ENCODE data around the gene PSMA7. TPM values are rescaled to one million over a fixed set of nuclear protein-coding genes. Genes with fewer than 3 reads are reported as not detected.

The PSMA7 gene
- total and polyA plus RNA-seq, 4 experiments from 2014 or later = 182 to 598 (median 313) TPM

GRCh38 chr20:62141043-62141396, 2.2 kb downstream of the PSMA7 start:
- no peaks in the 10 kb centered on the region for H3K27me3 Mint-ChIP-seq
- H3K27ac Mint-ChIP-seq = peak overlapping the region; percentile 94 to 96 (median 95)
- peak overlapping the region; percentile 91 to 98 (median 92) for H3K4me3 Mint-ChIP-seq
- no peak for DNase-seq
- Histone ChIP-seq H3K4me3 (ENCODE audit: low read length in 2 of 2) (peak overlapping the region; percentile 4 to 62), H3K27ac (ENCODE audit: low read depth, low read length) (peak overlapping the region; percentile 66), H3K4me1 (ENCODE audit: insufficient read depth, low read length) (peaks cover 37% of the 10 kb centered on the region), H3K9me3 (ENCODE audit: control insufficient read depth in 1 of 2, low read length in 2 of 2) (no peaks in the 10 kb centered on the region), H3K27me3 (ENCODE audit: insufficient read depth, low read length) (no peaks in the 10 kb centered on the region), H3K36me3 (ENCODE audit: insufficient read depth, low read length) (peaks cover 44% of the 10 kb centered on the region)
- H3K9me3 Mint-ChIP-seq = peaks cover 0 to 2% (median 0%) of the 10 kb centered on the region in 8 donors
- H3K4me1 Mint-ChIP-seq = peaks cover 40 to 73% (median 48%) of the 10 kb centered on the region in 4 donors
- ChIA-PET POLR2A (ENCODE audit: partially characterized antibody) (interaction anchor here (1.0 to 5.7 kb wide), 5 partner anchors 8 to 130 kb away, joined by 3 to 115 read pairs (median 5); partner anchors contain the start of genes LSM14B and TAF4), CTCF (ENCODE audit: partially characterized antibody) (interaction anchor here (1.2 to 1.9 kb wide), 5 partner anchors 11 to 130 kb away, joined by 3 to 18 read pairs (median 5); no protein-coding TSS in a partner anchor)
- intact Hi-C loops (cut with micrococcal nuclease) = no loop called here
- H3K36me3 Mint-ChIP-seq = peaks cover 23 to 64% of the 10 kb centered on the region in 2 donors

- peak overlapping the region in 5 of 7 donors; percentile 66 to 94 (median 74) for H3K27ac Mint-ChIP-seq
- peaks cover 29 to 59% (median 36%) of the 10 kb centered on the region in 4 donors for H3K4me1 Mint-ChIP-seq
- Histone ChIP-seq H3K27ac (ENCODE audit: low read depth, low read length) (peak overlapping the region; percentile 66), H3K4me1 (ENCODE audit: insufficient read depth, low read length) (peaks cover 27% of the 10 kb centered on the region), H3K36me3 (ENCODE audit: insufficient read depth, low read length) (peaks cover 58% of the 10 kb centered on the region), H3K4me3 (ENCODE audit: low read length in 2 of 2) (no peak overlapping the region), H3K27me3 (ENCODE audit: insufficient read depth, low read length) (no peaks in the 10 kb centered on the region), H3K9me3 (ENCODE audit: control insufficient read depth in 1 of 2, low read length in 2 of 2) (no peaks in the 10 kb centered on the region)
- POLR2A ChIA-PET (ENCODE audit: partially characterized antibody) = interaction anchor here (1.0 to 1.2 kb wide), 2 partner anchors 18 to 129 kb away, joined by 4 read pairs; no protein-coding TSS in a partner anchor
- no peaks in the 10 kb centered on the region for H3K27me3 Mint-ChIP-seq
- intact Hi-C loops (cut with micrococcal nuclease) = loop anchor here (5.0 kb wide), 2 partner anchors 112 to 243 kb away; no protein-coding TSS in a partner anchor
- CTCF ChIA-PET (ENCODE audit: partially characterized antibody) = interaction anchor here (6.8 kb wide), 1 partner anchor 129 kb away, joined by 114 read pairs; no protein-coding TSS in a partner anchor
- H3K9me3 Mint-ChIP-seq = peaks cover 0 to 2% (median 0%) of the 10 kb centered on the region in 8 donors
- no peak for DNase-seq
- peaks cover 23 to 75% of the 10 kb centered on the region in 2 donors for H3K36me3 Mint-ChIP-seq
- no peak overlapping the region for H3K4me3 Mint-ChIP-seq
Measured at GRCh38 chr20:62139636-62140035, 3.6 kb downstream of the PSMA7 start.

- Mint-ChIP-seq H3K27ac (peak overlapping the region in 3 of 7 donors; percentile 42 to 94 (median 80)), H3K4me1 (peaks cover 28 to 58% (median 35%) of the 10 kb centered on the region in 4 donors), H3K4me3 (no peak overlapping the region), H3K27me3 (no peaks in the 10 kb centered on the region), H3K36me3 (peaks cover 26 to 78% of the 10 kb centered on the region in 2 donors), H3K9me3 (peaks cover 0 to 2% (median 0%) of the 10 kb centered on the region in 8 donors)
- H3K27ac ChIP-seq (ENCODE audit: low read depth, low read length) = peak overlapping the region; percentile 66
- H3K27me3 ChIP-seq (ENCODE audit: insufficient read depth, low read length) = no peaks in the 10 kb centered on the region
- intact Hi-C loops (cut with micrococcal nuclease) = loop anchor here (5.0 kb wide), 2 partner anchors 112 to 243 kb away; no protein-coding TSS in a partner anchor
- no peaks in the 10 kb centered on the region for H3K9me3 ChIP-seq (ENCODE audit: control insufficient read depth in 1 of 2, low read length in 2 of 2)
- H3K36me3 ChIP-seq (ENCODE audit: insufficient read depth, low read length) = peaks cover 63% of the 10 kb centered on the region
- no peak overlapping the region for H3K4me3 ChIP-seq (ENCODE audit: low read length in 2 of 2)
- ChIA-PET CTCF (ENCODE audit: partially characterized antibody) (interaction anchor here (5.7 to 6.8 kb wide), 2 partner anchors 14 to 129 kb away, joined by 35 to 114 read pairs; no protein-coding TSS in a partner anchor), POLR2A (ENCODE audit: partially characterized antibody) (interaction anchor here (1.0 to 1.6 kb wide), 3 partner anchors 17 to 128 kb away, joined by 4 to 5 read pairs (median 4); no protein-coding TSS in a partner anchor)
- peaks cover 24% of the 10 kb centered on the region for H3K4me1 ChIP-seq (ENCODE audit: insufficient read depth, low read length)
- no peak for DNase-seq
Measured at GRCh38 chr20:62138912-62139311, 4.3 kb downstream of the PSMA7 start.

GRCh38 chr20:62138204-62138543, 5.0 kb downstream of the PSMA7 start:
- Histone ChIP-seq H3K27ac (ENCODE audit: low read depth, low read length) (no peak overlapping the region), H3K4me1 (ENCODE audit: insufficient read depth, low read length) (peaks cover 24% of the 10 kb centered on the region), H3K36me3 (ENCODE audit: insufficient read depth, low read length) (peaks cover 68% of the 10 kb centered on the region), H3K4me3 (ENCODE audit: low read length in 2 of 2) (no peak overlapping the region), H3K27me3 (ENCODE audit: insufficient read depth, low read length) (no peaks in the 10 kb centered on the region), H3K9me3 (ENCODE audit: control insufficient read depth in 1 of 2, low read length in 2 of 2) (no peaks in the 10 kb centered on the region)
- peaks cover 27 to 86% of the 10 kb centered on the region in 2 donors for H3K36me3 Mint-ChIP-seq
- H3K27ac Mint-ChIP-seq = peak overlapping the region in 3 of 7 donors; percentile 19 to 93 (median 91)
- DNase-seq = no peak
- H3K4me1 Mint-ChIP-seq = peaks cover 28 to 59% (median 36%) of the 10 kb centered on the region in 4 donors
- no peak overlapping the region for H3K4me3 Mint-ChIP-seq
- H3K9me3 Mint-ChIP-seq = peaks cover 0 to 2% (median 0%) of the 10 kb centered on the region in 8 donors
- no peaks in the 10 kb centered on the region for H3K27me3 Mint-ChIP-seq
- POLR2A ChIA-PET (ENCODE audit: partially characterized antibody) = interaction anchor here (0.6 to 1.7 kb wide), 5 partner anchors 16 to 128 kb away, joined by 3 to 10 read pairs (median 6); partner anchors contain the start of gene LSM14B
- CTCF ChIA-PET (ENCODE audit: partially characterized antibody) = interaction anchor here (1.0 to 6.8 kb wide), 4 partner anchors 13 to 128 kb away, joined by 3 to 114 read pairs (median 20); no protein-coding TSS in a partner anchor
- intact Hi-C loops (cut with micrococcal nuclease) = loop anchor here (5.0 kb wide), 2 partner anchors 111 to 244 kb away; no protein-coding TSS in a partner anchor

GRCh38 chr20:62137478-62138203, 5.6 kb downstream of the PSMA7 start:
- Mint-ChIP-seq H3K27me3 (no peaks in the 10 kb centered on the region), H3K9me3 (peaks cover 0 to 2% (median 0%) of the 10 kb centered on the region in 8 donors), H3K27ac (peak overlapping the region; percentile 5 to 93 (median 66)), H3K4me3 (no peak overlapping the region), H3K4me1 (peaks cover 28 to 59% (median 37%) of the 10 kb centered on the region in 4 donors), H3K36me3 (peaks cover 27 to 86% of the 10 kb centered on the region in 2 donors)
- Histone ChIP-seq H3K4me1 (ENCODE audit: insufficient read depth, low read length) (peaks cover 26% of the 10 kb centered on the region), H3K27me3 (ENCODE audit: insufficient read depth, low read length) (no peaks in the 10 kb centered on the region), H3K9me3 (ENCODE audit: control insufficient read depth in 1 of 2, low read length in 2 of 2) (no peaks in the 10 kb centered on the region), H3K4me3 (ENCODE audit: low read length in 2 of 2) (no peak overlapping the region), H3K36me3 (ENCODE audit: insufficient read depth, low read length) (peaks cover 71% of the 10 kb centered on the region), H3K27ac (ENCODE audit: low read depth, low read length) (peak overlapping the region; percentile 8)
- ChIA-PET POLR2A (ENCODE audit: partially characterized antibody) (interaction anchor here (0.6 to 1.7 kb wide), 5 partner anchors 16 to 127 kb away, joined by 3 to 10 read pairs (median 6); partner anchors contain the start of gene LSM14B), CTCF (ENCODE audit: partially characterized antibody) (interaction anchor here (1.0 to 6.8 kb wide), 4 partner anchors 12 to 127 kb away, joined by 3 to 114 read pairs (median 20); no protein-coding TSS in a partner anchor)
- intact Hi-C loops (cut with micrococcal nuclease) = loop anchor here (1.0 to 5.0 kb wide), 4 partner anchors 71 to 245 kb away; no protein-coding TSS in a partner anchor
- no peak for DNase-seq

- intact Hi-C loops (cut with micrococcal nuclease) = loop anchor here (1.0 to 5.0 kb wide), 4 partner anchors 70 to 245 kb away; no protein-coding TSS in a partner anchor
Measured at GRCh38 chr20:62137092-62137384, 6.2 kb downstream of the PSMA7 start.

More at GRCh38 chr20:62137092-62137384, 6.2 kb downstream of the PSMA7 start:
- peaks cover 0 to 2% (median 0%) of the 10 kb centered on the region in 8 donors for H3K9me3 Mint-ChIP-seq
- H3K27me3 ChIP-seq (ENCODE audit: insufficient read depth, low read length) = no peaks in the 10 kb centered on the region
- peak overlapping the region in 1 of 8 donors; percentile 50 for H3K4me3 Mint-ChIP-seq
- peaks cover 24% of the 10 kb centered on the region for H3K4me1 ChIP-seq (ENCODE audit: insufficient read depth, low read length)
- peaks cover 75% of the 10 kb centered on the region for H3K36me3 ChIP-seq (ENCODE audit: insufficient read depth, low read length)
- no peak overlapping the region for H3K27ac ChIP-seq (ENCODE audit: low read depth, low read length)
- peaks cover 33 to 89% of the 10 kb centered on the region in 2 donors for H3K36me3 Mint-ChIP-seq
- H3K9me3 ChIP-seq (ENCODE audit: control insufficient read depth in 1 of 2, low read length in 2 of 2) = no peaks in the 10 kb centered on the region
- H3K4me3 ChIP-seq (ENCODE audit: low read length in 2 of 2) = no peak overlapping the region
- no peak for DNase-seq
- peak overlapping the region; percentile 33 to 93 (median 91) for H3K27ac Mint-ChIP-seq
- no peaks in the 10 kb centered on the region for H3K27me3 Mint-ChIP-seq
- ChIA-PET POLR2A (ENCODE audit: partially characterized antibody) (interaction anchor here (1.5 to 2.0 kb wide), 5 partner anchors 15 to 126 kb away, joined by 5 to 22 read pairs (median 9); partner anchors contain the start of gene LSM14B), CTCF (ENCODE audit: partially characterized antibody) (interaction anchor here (1.0 to 6.8 kb wide), 4 partner anchors 12 to 127 kb away, joined by 3 to 114 read pairs (median 19); no protein-coding TSS in a partner anchor)
- peaks cover 33 to 60% (median 39%) of the 10 kb centered on the region in 4 donors for H3K4me1 Mint-ChIP-seq
